CD4-positive, alpha-beta T cell (primary cell): ENCODE measurements around the gene FRMD4B. TPM values are rescaled to one million over a fixed set of nuclear protein-coding genes. Genes with fewer than 3 reads are reported as not detected.

Source experiments
- ATAC-seq: fragments of 200-7000 bp; cut with Tn5 transposase; one replicate; pipeline ENCODE4 v1.10.0; 2022; ENCODE audit warnings: mild to moderate bottlenecking; ENCODE audit not compliant: poor library complexity
- CTCF ChIA-PET: fragments of 350-600 bp; sonication (Branson Sonifier 250); formaldehyde crosslinking; loops from one replicate; lab custom pipeline; 2021; ENCODE audit warnings: antibody characterized with exemption, inconsistent platforms; lab: Charles Lee
- POLR2A ChIA-PET: fragments of 350-600 bp; sonication (Branson Sonifier 250); formaldehyde crosslinking; loops from one replicate; lab custom pipeline; 2021; ENCODE audit warnings: antibody characterized with exemption, inconsistent platforms; lab: Charles Lee
- DNase-seq, 14 experiments: peaks; one replicate each; pipeline ENCODE4 v3.0.0-alpha.2; 2013 to 2020; ENCODE audit warnings: mixed read lengths in 2 of 14
- H3K27ac ChIP-seq, 2 donors: one replicate each; pipeline versions ENCODE4 v1.5.1 to v1.7.0; 2013; ENCODE audit warnings: low read length in 2 of 2, low read depth in 1 of 2, mild to moderate bottlenecking in 1 of 2
- H3K27me3 ChIP-seq, 2 experiments: 1 replicate in 1 of 2; 2 replicates in 1 of 2; pipeline versions ENCODE4 v1.6.1 to v1.7.0; 2013; ENCODE audit warnings: low read length in 2 of 2, control low read depth in 1 of 2, mild to moderate bottlenecking in 1 of 2, moderate library complexity in 1 of 2; ENCODE audit not compliant: insufficient read depth in 2 of 2, control insufficient read depth in 1 of 2
- H3K36me3 ChIP-seq: one replicate; pipeline ENCODE4 v1.6.1; 2013; ENCODE audit warnings: low read length, control low read depth; ENCODE audit not compliant: insufficient read depth
- H3K4me1 ChIP-seq: one replicate; pipeline ENCODE4 v1.6.1; 2013; ENCODE audit warnings: low read length, control low read depth; ENCODE audit not compliant: insufficient read depth
- H3K4me3 ChIP-seq: one replicate; pipeline ENCODE4 v1.5.1; 2013; ENCODE audit warnings: mild to moderate bottlenecking, low read length, moderate library complexity
- H3K9me3 ChIP-seq, 2 experiments: 1 replicate in 1 of 2; 2 replicates in 1 of 2; pipeline versions ENCODE4 v1.6.1 to v1.7.0; 2013; ENCODE audit warnings: low read length in 2 of 2, mild to moderate bottlenecking in 2 of 2, control low read depth in 1 of 2, moderate library complexity in 1 of 2; ENCODE audit not compliant: control insufficient read depth in 1 of 2, insufficient read depth in 1 of 2
- H3K27ac Mint-ChIP-seq: one replicate; pipeline ENCODE4 v1.8.0; 2020; ENCODE audit warnings: mixed read lengths
- H3K27me3 Mint-ChIP-seq: one replicate; pipeline ENCODE4 v1.8.0; 2021; ENCODE audit warnings: mixed read lengths
- H3K36me3 Mint-ChIP-seq: one replicate; pipeline ENCODE4 v1.8.0; 2021; ENCODE audit warnings: low read depth, mixed read lengths
- H3K4me1 Mint-ChIP-seq: one replicate; pipeline ENCODE4 v1.8.0; 2021; ENCODE audit warnings: low read depth, mixed read lengths
- H3K4me3 Mint-ChIP-seq: one replicate; pipeline ENCODE4 v1.8.0; 2020; ENCODE audit warnings: mild to moderate bottlenecking, mixed read lengths
- H3K9me3 Mint-ChIP-seq: one replicate; pipeline ENCODE4 v1.8.0; 2020; ENCODE audit warnings: mixed read lengths
- CTCF ChIP-seq: fragments of 200-600 bp; IDR thresholded peaks from one replicate; pipeline ENCODE4 v1.8.0; 2022; ENCODE audit warnings: antibody characterized with exemption, mild to moderate bottlenecking
- intact Hi-C, 2 experiments: fragments of 100-400 bp; cut with DNase I in 1 of 2; cut with micrococcal nuclease in 1 of 2; formaldehyde crosslinking; loops; one replicate each; pipeline versions ENCODE4 v1.15.1 to v1.9.0; 2023 to 2025; cut with DNase I, micrococcal nuclease
- total RNA-seq, 174 experiments: library from RNA in 2 of 174; stranded (reverse) in 2 of 174; gene quantifications; one replicate each; pipeline ENCODE4 v1.2.3 and lab custom pipeline; 2021 to 2026

FRMD4B gene
- total RNA-seq, 2 experiments from 2014 or later, result 5.5 to 7.7 TPM

GRCh38 chr3:69304396-69304795 is 81.5 kb downstream of the FRMD4B start:
- no peaks in the 10 kb centered on the region for H3K36me3 ChIP-seq
- no peaks in the 10 kb centered on the region for H3K4me1 ChIP-seq
- no peak overlapping the region for H3K4me3 ChIP-seq
- POLR2A ChIA-PET, result interaction anchor here (0.5 kb wide), 1 partner anchor 241 kb away, joined by 3 read pairs; no protein-coding TSS in a partner anchor
- H3K27ac Mint-ChIP-seq, result no peak overlapping the region
- DNase-seq, result no peak
- H3K36me3 Mint-ChIP-seq, result no peaks in the 10 kb centered on the region
- H3K9me3 Mint-ChIP-seq, result no peaks in the 10 kb centered on the region
- intact Hi-C loops, result loop anchor here in 1 of 2 experiments (10.0 kb wide), 1 partner anchor 290 kb away; the partner anchor contains the start of gene EOGT
- H3K4me3 Mint-ChIP-seq, result no peak overlapping the region
- H3K27ac ChIP-seq, result no peak overlapping the region
- H3K9me3 ChIP-seq, result no peaks in the 10 kb centered on the region
- H3K27me3 Mint-ChIP-seq, result no peaks in the 10 kb centered on the region
- CTCF ChIA-PET, result interaction anchor here (1.5 to 3.8 kb wide), 2 partner anchors 144 to 183 kb away, joined by 6 to 107 read pairs; no protein-coding TSS in a partner anchor
- H3K4me1 Mint-ChIP-seq, result peaks cover 4% of the 10 kb centered on the region
- no peak for TF ChIP-seq CTCF
- H3K27me3 ChIP-seq, result no peaks in the 10 kb centered on the region
- ATAC-seq, result no peak

- Mint-ChIP-seq H3K4me1 (no peaks in the 10 kb centered on the region), H3K27ac (no peak overlapping the region), H3K27me3 (no peaks in the 10 kb centered on the region), H3K9me3 (no peaks in the 10 kb centered on the region), H3K4me3 (no peak overlapping the region), H3K36me3 (no peaks in the 10 kb centered on the region)
- intact Hi-C loops, result loop anchor here in 1 of 2 experiments (10.0 kb wide), 1 partner anchor 285 kb away; the partner anchor contains the start of gene EOGT
- ChIA-PET POLR2A (interaction anchor here (0.7 kb wide), 1 partner anchor 216 kb away, joined by 3 read pairs; the partner anchor contains the start of gene ARL6IP5), CTCF (no interaction called here)
- DNase-seq, result no peak
- TF ChIP-seq CTCF, result no peak
- no peak overlapping the region for H3K27ac ChIP-seq
- no peak for ATAC-seq
- no peaks in the 10 kb centered on the region for H3K9me3 ChIP-seq
- H3K4me1 ChIP-seq, result no peaks in the 10 kb centered on the region
- no peaks in the 10 kb centered on the region for H3K27me3 ChIP-seq
- H3K4me3 ChIP-seq, result no peak overlapping the region
- H3K36me3 ChIP-seq, result no peaks in the 10 kb centered on the region
Observed at GRCh38 chr3:69300296-69300695, 85.6 kb downstream of the FRMD4B start.

- Histone ChIP-seq H3K4me1 (no peaks in the 10 kb centered on the region), H3K4me3 (no peak overlapping the region), H3K27ac (no peak overlapping the region), H3K9me3 (no peaks in the 10 kb centered on the region), H3K27me3 (no peaks in the 10 kb centered on the region), H3K36me3 (no peaks in the 10 kb centered on the region)
- DNase-seq (no peak), ATAC-seq (no peak)
- H3K9me3 Mint-ChIP-seq, result no peaks in the 10 kb centered on the region
- ChIA-PET POLR2A (no interaction called here), CTCF (no interaction called here)
- H3K27me3 Mint-ChIP-seq, result no peaks in the 10 kb centered on the region
- H3K4me3 Mint-ChIP-seq, result no peak overlapping the region
- no peaks in the 10 kb centered on the region for H3K4me1 Mint-ChIP-seq
- H3K36me3 Mint-ChIP-seq, result no peaks in the 10 kb centered on the region
- intact Hi-C loops, result no loop called here
- TF ChIP-seq CTCF, result no peak
- no peak overlapping the region for H3K27ac Mint-ChIP-seq
Observed at GRCh38 chr3:69299344-69299743, 86.5 kb downstream of the FRMD4B start.
